Keratinocyte (primary cell): Measurements from ENCODE around the gene PAX1. TPM values are rescaled to one million over a fixed set of nuclear protein-coding genes. Genes with fewer than 3 reads are reported as not detected.

Experiments used
- DNase-seq: peaks from one replicate; pipeline ENCODE4 v3.0.0-alpha.2; 2011; ENCODE audit warnings: low read depth, missing footprints, low spot score
- FAIRE-seq: peaks from 2 replicates; lab custom pipeline; 2011; peaks lifted over from hg19 to GRCh38; lab: Jason Lieb, UNC
- H2AFZ ChIP-seq: 2 replicates; pipeline ENCODE4 v1.6.0; 2012; ENCODE audit warnings: low read length, control low read depth, inconsistent platforms; ENCODE audit not compliant: control insufficient read depth
- H3K27ac ChIP-seq: 2 replicates; pipeline ENCODE4 v1.5.1; 2011; ENCODE audit warnings: low read length; ENCODE audit not compliant: control insufficient read depth, insufficient read depth
- H3K27me3 ChIP-seq: 3 replicates; pipeline ENCODE4 v1.6.0; 2011; ENCODE audit warnings: low read length; ENCODE audit not compliant: control insufficient read depth, insufficient read depth; ENCODE audit errors: extremely low read depth
- H3K36me3 ChIP-seq, 2 experiments: 2 replicates in 1 of 2; 3 replicates in 1 of 2; pipeline ENCODE4 v1.5.1; 2011; ENCODE audit warnings: low read length in 2 of 2, mild to moderate bottlenecking in 1 of 2; ENCODE audit not compliant: control insufficient read depth in 2 of 2, insufficient read depth in 2 of 2; ENCODE audit errors: extremely low read depth in 1 of 2
- H3K4me1 ChIP-seq: 3 replicates; pipeline ENCODE4 v1.5.1; 2011; ENCODE audit warnings: low read length; ENCODE audit not compliant: control insufficient read depth, insufficient read depth; ENCODE audit errors: extremely low read depth
- H3K4me2 ChIP-seq: 3 replicates; pipeline ENCODE4 v1.6.0; 2011; ENCODE audit warnings: low read depth, low read length; ENCODE audit not compliant: control insufficient read depth, insufficient read depth; ENCODE audit errors: extremely low read depth
- H3K4me3 ChIP-seq, 3 experiments: fragments of 200-600 bp in 1 of 3; sonication (generic) in 1 of 3; 2 replicates in 2 of 3; 3 replicates in 1 of 3; pipeline ENCODE4 v1.5.1; 2011 to 2016; ENCODE audit warnings: low read length in 3 of 3, mild to moderate bottlenecking in 3 of 3, control low read depth in 2 of 3, inconsistent platforms in 1 of 3, low read depth in 1 of 3, mixed read lengths in 1 of 3, mixed run types in 1 of 3, moderate library complexity in 1 of 3; ENCODE audit not compliant: control insufficient read depth in 2 of 3, insufficient read depth in 2 of 3; ENCODE audit errors: extremely low read depth in 1 of 3
- H3K79me2 ChIP-seq: 2 replicates; pipeline ENCODE4 v1.6.0; 2012; ENCODE audit warnings: low read length; ENCODE audit not compliant: control insufficient read depth, insufficient read depth
- H3K9ac ChIP-seq: 3 replicates; pipeline ENCODE4 v1.6.0; 2011; ENCODE audit warnings: low read length; ENCODE audit not compliant: control insufficient read depth, insufficient read depth; ENCODE audit errors: extremely low read depth
- H3K9me1 ChIP-seq: 3 replicates; pipeline ENCODE4 v1.6.0; 2011; ENCODE audit warnings: low read length; ENCODE audit not compliant: control insufficient read depth, insufficient read depth; ENCODE audit errors: extremely low read depth
- H3K9me3 ChIP-seq: 2 replicates; pipeline ENCODE4 v1.5.1; 2012; ENCODE audit warnings: low read depth, low read length; ENCODE audit not compliant: control insufficient read depth
- H4K20me1 ChIP-seq: 3 replicates; pipeline ENCODE4 v1.6.0; 2011; ENCODE audit warnings: low read length; ENCODE audit not compliant: control insufficient read depth, insufficient read depth; ENCODE audit errors: extremely low read depth
- CTCF ChIP-seq, 3 experiments: IDR thresholded peaks in 1 of 3; conservative IDR thresholded peaks in 1 of 3; optimal IDR thresholded peaks in 1 of 3; 2 replicates in 2 of 3; 3 replicates in 1 of 3; pipeline versions ENCODE3 to v1.5.1; 2011; ENCODE audit warnings: low read length in 3 of 3, mild to moderate bottlenecking in 3 of 3, moderate library complexity in 2 of 3, control low read depth in 1 of 3, inconsistent platforms in 1 of 3; ENCODE audit not compliant: insufficient read depth in 2 of 3; ENCODE audit errors: extremely low read depth in 1 of 3
- EZH2 ChIP-seq: IDR thresholded peaks from one replicate; pipeline ENCODE4 v1.6.1; 2012; ENCODE audit warnings: inconsistent platforms, mild to moderate bottlenecking, low read length, moderate library complexity
- dilution Hi-C: fragments of 300-500 bp; cut with MboI; formaldehyde crosslinking; loops from one replicate; pipeline ENCODE4 v1.7.0; 2020; ENCODE audit warnings: low sequenced_read_pairs; ENCODE audit not compliant: extremely low pct_ligation_motif_present
- polyA plus RNA-seq, 5 experiments: library from polyadenylated mRNA; depleted of rRNA in 3 of 5; stranded (reverse) in 3 of 5; stranded (forward) in 1 of 5; unstranded in 1 of 5; fragments of >200 nt; gene quantifications; 1 replicate in 1 of 5; 2 replicates in 3 of 5; 3 replicates in 1 of 5; pipeline versions ENCODE4 v1.2.1 to v1.2.3, GENCODE V29; 2011 to 2012; ENCODE audit warnings: missing spikeins in 2 of 5, low read depth in 1 of 5, low replicate concordance in 1 of 5

PAX1 gene
- polyA plus RNA-seq, 1 donor (not counting 4 experiments of a cell fraction or from before 2014, with no cell fraction given): not detected

GRCh38 chr20:21684671-21685070 is 20.8 kb upstream of the PAX1 start:
- dilution Hi-C loops: no loop called here
- H3K9me3 ChIP-seq: no peaks in the 10 kb centered on the region
- no peaks in the 10 kb centered on the region for H3K4me1 ChIP-seq
- no peaks in the 10 kb centered on the region for H3K27me3 ChIP-seq
- FAIRE-seq (no peak), DNase-seq (no peak)
- no peak overlapping the region for H2AFZ ChIP-seq
- H3K36me3 ChIP-seq: no peaks in the 10 kb centered on the region
- no peaks in the 10 kb centered on the region for H3K79me2 ChIP-seq
- H3K9me1 ChIP-seq: no peaks in the 10 kb centered on the region
- H3K4me3 ChIP-seq: no peak overlapping the region
- no peak overlapping the region for H3K27ac ChIP-seq
- no peak overlapping the region for H3K9ac ChIP-seq
- no peak overlapping the region for H3K4me2 ChIP-seq
- no peak for TF ChIP-seq CTCF (optimal IDR thresholded peaks at IDR 0.05 in 1 of 3, IDR thresholded peaks at IDR 0.05 in 1 of 3, conservative IDR thresholded peaks at IDR 0.05 in 1 of 3; ENCODE audit: extremely low read depth in 1 of 3, insufficient read depth in 2 of 3, low read length in 3 of 3)
- no peak for TF ChIP-seq EZH2
- no peaks in the 10 kb centered on the region for H4K20me1 ChIP-seq

GRCh38 chr20:21685981-21686380 is 19.5 kb upstream of the PAX1 start:
- Histone ChIP-seq H3K4me1 (no peaks in the 10 kb centered on the region), H3K9ac (no peak overlapping the region), H3K79me2 (no peaks in the 10 kb centered on the region), H2AFZ (no peak overlapping the region), H3K9me3 (no peaks in the 10 kb centered on the region), H4K20me1 (no peaks in the 10 kb centered on the region), H3K9me1 (no peaks in the 10 kb centered on the region), H3K36me3 (no peaks in the 10 kb centered on the region), H3K27ac (no peak overlapping the region), H3K4me3 (no peak overlapping the region), H3K4me2 (no peak overlapping the region), H3K27me3 (no peaks in the 10 kb centered on the region)
- TF ChIP-seq CTCF (optimal IDR thresholded peaks at IDR 0.05 in 1 of 3, IDR thresholded peaks at IDR 0.05 in 1 of 3, conservative IDR thresholded peaks at IDR 0.05 in 1 of 3; ENCODE audit: extremely low read depth in 1 of 3, insufficient read depth in 2 of 3, low read length in 3 of 3): no peak
- TF ChIP-seq EZH2: no peak
- dilution Hi-C loops: no loop called here
- FAIRE-seq: no peak
- DNase-seq: no peak
